ENCODE measurements around the gene VAV1.

Gene VAV1

GRCh38 chr19:6894313-6894712, 121.8 kb downstream of the VAV1 start:
- TF ChIP-seq CTCF (IDR thresholded peaks at IDR 0.05; ENCODE audit: insufficient read depth, low read depth, low read length, missing control alignments): no peak
- no peak overlapping the region for H3K4me3 ChIP-seq (ENCODE audit: low read depth, low read length)
- DNase-seq (ENCODE audit: low read depth): no peak

GRCh38 chr19:6903446-6903845, 130.9 kb downstream of the VAV1 start:
- no peak overlapping the region for H3K4me3 ChIP-seq (ENCODE audit: low read depth, low read length)
- no peak for DNase-seq (ENCODE audit: low read depth)
- no peak for TF ChIP-seq CTCF (IDR thresholded peaks at IDR 0.05; ENCODE audit: insufficient read depth, low read depth, low read length, missing control alignments)

GRCh38 chr19:6906559-6907060, 134.1 kb downstream of the VAV1 start:
- no peak for DNase-seq (ENCODE audit: low read depth)
- no peak overlapping the region for H3K4me3 ChIP-seq (ENCODE audit: low read depth, low read length)
- no peak for TF ChIP-seq CTCF (IDR thresholded peaks at IDR 0.05; ENCODE audit: insufficient read depth, low read depth, low read length, missing control alignments)
